Esophagus squamous epithelium (tissue), 4 donors: ENCODE measurements around the gene TGIF2LX.
"Not testable (repeated sequence)": the region's sequence is repeated elsewhere in the genome, so short reads cannot be mapped to it uniquely, and the experiment has no call there.

Experiments used
- POLR2A ChIP-seq, 4 donors: fragments of 450-650 bp; IDR thresholded peaks; one replicate each; pipeline ENCODE4 v1.6.1; 2017; ENCODE audit warnings: antibody characterized with exemption in 4 of 4, mild to moderate bottlenecking in 4 of 4, moderate library complexity in 3 of 4
- TF ChIP-seq, protein P1 (sequence below), 6 experiments: fragments of 450-650 bp in 4 of 6; fragments of 200-600 bp in 2 of 6; sonication (generic) in 2 of 6; IDR thresholded peaks; one replicate each; pipeline ENCODE4 v1.5.1; 2016 to 2019; ENCODE audit warnings: antibody characterized with exemption in 6 of 6, mild to moderate bottlenecking in 4 of 6, moderate library complexity in 4 of 6

DNA sequence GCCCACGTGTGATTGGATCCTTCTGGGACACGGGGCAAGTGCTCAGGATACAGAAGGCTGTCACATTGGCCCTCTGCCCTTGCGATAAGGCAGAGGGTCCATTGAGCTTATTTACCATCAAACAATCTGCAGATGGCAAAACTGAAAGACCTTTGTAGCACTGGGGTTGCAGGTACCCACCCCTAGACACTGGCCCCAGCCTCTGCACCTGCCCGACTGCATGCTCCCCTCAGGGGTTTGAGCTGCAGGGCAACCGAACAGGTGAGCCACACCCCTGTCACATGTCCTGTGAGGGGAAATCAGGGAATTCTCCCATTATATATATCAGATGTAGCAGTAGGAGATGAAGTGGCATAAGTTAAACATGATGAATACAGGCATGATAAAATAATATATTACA is 21.4 kb downstream of the TGIF2LX start:
- not testable (repeated sequence) for TF ChIP-seq POLR2A (IDR thresholded peaks at IDR 0.05)
- TF ChIP-seq, protein P1, sequence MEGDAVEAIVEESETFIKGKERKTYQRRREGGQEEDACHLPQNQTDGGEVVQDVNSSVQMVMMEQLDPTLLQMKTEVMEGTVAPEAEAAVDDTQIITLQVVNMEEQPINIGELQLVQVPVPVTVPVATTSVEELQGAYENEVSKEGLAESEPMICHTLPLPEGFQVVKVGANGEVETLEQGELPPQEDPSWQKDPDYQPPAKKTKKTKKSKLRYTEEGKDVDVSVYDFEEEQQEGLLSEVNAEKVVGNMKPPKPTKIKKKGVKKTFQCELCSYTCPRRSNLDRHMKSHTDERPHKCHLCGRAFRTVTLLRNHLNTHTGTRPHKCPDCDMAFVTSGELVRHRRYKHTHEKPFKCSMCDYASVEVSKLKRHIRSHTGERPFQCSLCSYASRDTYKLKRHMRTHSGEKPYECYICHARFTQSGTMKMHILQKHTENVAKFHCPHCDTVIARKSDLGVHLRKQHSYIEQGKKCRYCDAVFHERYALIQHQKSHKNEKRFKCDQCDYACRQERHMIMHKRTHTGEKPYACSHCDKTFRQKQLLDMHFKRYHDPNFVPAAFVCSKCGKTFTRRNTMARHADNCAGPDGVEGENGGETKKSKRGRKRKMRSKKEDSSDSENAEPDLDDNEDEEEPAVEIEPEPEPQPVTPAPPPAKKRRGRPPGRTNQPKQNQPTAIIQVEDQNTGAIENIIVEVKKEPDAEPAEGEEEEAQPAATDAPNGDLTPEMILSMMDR (IDR thresholded peaks at IDR 0.05): not testable (repeated sequence)
